Measurements from ENCODE around the gene LRCH3. TPM values are rescaled to one million over a fixed set of nuclear protein-coding genes. Genes with fewer than 3 reads are reported as not detected.
"Not testable (repeated sequence)": the region's sequence is repeated elsewhere in the genome, so short reads cannot be mapped to it uniquely, and the experiment has no call there.

Gene LRCH3
- total RNA-seq, 1 donor from 2014 or later: 56.4 TPM

GRCh38 chr3:197873329-197873728 is 82.3 kb downstream of the LRCH3 start:
- DNase-seq: no peak
- H3K27me3 Mint-ChIP-seq: no peaks in the 10 kb centered on the region
- no peak overlapping the region for H3K27ac Mint-ChIP-seq
- no peaks in the 10 kb centered on the region for H3K9me3 Mint-ChIP-seq
- H3K36me3 Mint-ChIP-seq (ENCODE audit: low read depth): peaks cover 45% of the 10 kb centered on the region
- H3K4me3 Mint-ChIP-seq: no peak overlapping the region
- intact Hi-C loops (cut with micrococcal nuclease): no loop called here
- H3K4me1 Mint-ChIP-seq: peaks cover 14% of the 10 kb centered on the region

- H3K27me3 Mint-ChIP-seq: no peaks in the 10 kb centered on the region
- no peaks in the 10 kb centered on the region for H3K9me3 Mint-ChIP-seq
- peaks cover 50% of the 10 kb centered on the region for H3K36me3 Mint-ChIP-seq (ENCODE audit: low read depth)
- H3K4me3 Mint-ChIP-seq: no peak overlapping the region
- intact Hi-C loops (cut with micrococcal nuclease): no loop called here
- no peak overlapping the region for H3K27ac Mint-ChIP-seq
- no peak for DNase-seq
- peaks cover 14% of the 10 kb centered on the region for H3K4me1 Mint-ChIP-seq
Observed at GRCh38 chr3:197874064-197874463, 83.0 kb downstream of the LRCH3 start.

DNA sequence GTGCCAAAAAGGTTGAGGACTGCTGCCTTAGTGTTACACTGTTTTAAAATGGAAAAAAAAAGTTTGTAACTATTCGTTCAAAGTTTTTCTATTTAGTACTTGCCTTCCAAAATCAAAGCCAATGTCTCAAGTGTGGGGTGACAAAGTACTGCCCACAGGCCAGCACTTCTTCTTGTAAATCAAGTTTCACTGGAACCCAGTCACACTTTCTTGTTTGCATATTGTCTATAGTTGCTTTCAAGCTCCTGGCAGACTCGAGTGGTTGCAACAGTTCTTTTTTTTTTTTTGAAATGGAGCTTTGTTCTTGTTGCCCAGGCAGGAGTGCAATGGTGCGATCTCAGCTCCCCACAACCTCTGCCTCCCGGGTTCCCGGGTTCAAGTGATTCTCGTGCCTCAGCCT is 83.6 kb downstream of the LRCH3 start:
- intact Hi-C loops (cut with micrococcal nuclease): no loop called here
- Mint-ChIP-seq H3K4me1 (peaks cover 14% of the 10 kb centered on the region), H3K27me3 (no peaks in the 10 kb centered on the region), H3K27ac (no peak overlapping the region), H3K36me3 (ENCODE audit: low read depth) (peaks cover 50% of the 10 kb centered on the region), H3K4me3 (no peak overlapping the region), H3K9me3 (no peaks in the 10 kb centered on the region)
- DNase-seq: no peak

DNA sequence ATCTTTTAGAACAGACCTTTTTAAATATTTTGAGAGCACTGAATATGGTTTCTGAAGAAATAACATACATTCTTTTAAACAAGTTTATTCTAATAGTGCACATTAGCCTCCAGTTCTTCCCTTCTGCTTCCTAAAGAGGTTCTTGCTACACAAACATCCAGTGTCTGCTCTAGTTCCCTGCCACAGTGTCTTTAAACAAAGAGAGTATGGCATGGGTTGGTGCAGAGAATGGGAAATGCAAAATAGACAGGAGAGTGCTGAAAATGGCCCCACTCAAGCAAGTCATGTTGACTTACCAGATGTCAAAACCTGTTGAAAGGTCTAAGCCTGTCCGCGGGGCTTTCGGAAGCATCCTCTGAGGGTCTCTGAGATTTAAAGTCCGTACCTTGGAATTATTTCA is 86.8 kb downstream of the LRCH3 start:
- Mint-ChIP-seq H3K4me3 (peak overlapping the region; percentile 64), H3K4me1 (peaks cover 18% of the 10 kb centered on the region), H3K27ac (peak overlapping the region; percentile 92), H3K9me3 (no peaks in the 10 kb centered on the region), H3K27me3 (no peaks in the 10 kb centered on the region), H3K36me3 (ENCODE audit: low read depth) (peaks cover 47% of the 10 kb centered on the region)
- intact Hi-C loops (cut with micrococcal nuclease): loop anchor here (1.0 to 2.0 kb wide), 3 partner anchors 19 to 30 kb away; no protein-coding TSS in a partner anchor
- no peak for DNase-seq

GRCh38 chr3:197878427-197878826 is 87.4 kb downstream of the LRCH3 start:
- H3K36me3 Mint-ChIP-seq (ENCODE audit: low read depth): peaks cover 46% of the 10 kb centered on the region
- H3K4me3 Mint-ChIP-seq: peak overlapping the region; percentile 64
- no peaks in the 10 kb centered on the region for H3K27me3 Mint-ChIP-seq
- peak overlapping the region; percentile 92 for H3K27ac Mint-ChIP-seq
- H3K9me3 Mint-ChIP-seq: no peaks in the 10 kb centered on the region
- intact Hi-C loops (cut with micrococcal nuclease): loop anchor here (1.0 to 2.0 kb wide), 3 partner anchors 20 to 30 kb away; no protein-coding TSS in a partner anchor
- DNase-seq: peak; percentile 83
- peaks cover 16% of the 10 kb centered on the region for H3K4me1 Mint-ChIP-seq

DNA sequence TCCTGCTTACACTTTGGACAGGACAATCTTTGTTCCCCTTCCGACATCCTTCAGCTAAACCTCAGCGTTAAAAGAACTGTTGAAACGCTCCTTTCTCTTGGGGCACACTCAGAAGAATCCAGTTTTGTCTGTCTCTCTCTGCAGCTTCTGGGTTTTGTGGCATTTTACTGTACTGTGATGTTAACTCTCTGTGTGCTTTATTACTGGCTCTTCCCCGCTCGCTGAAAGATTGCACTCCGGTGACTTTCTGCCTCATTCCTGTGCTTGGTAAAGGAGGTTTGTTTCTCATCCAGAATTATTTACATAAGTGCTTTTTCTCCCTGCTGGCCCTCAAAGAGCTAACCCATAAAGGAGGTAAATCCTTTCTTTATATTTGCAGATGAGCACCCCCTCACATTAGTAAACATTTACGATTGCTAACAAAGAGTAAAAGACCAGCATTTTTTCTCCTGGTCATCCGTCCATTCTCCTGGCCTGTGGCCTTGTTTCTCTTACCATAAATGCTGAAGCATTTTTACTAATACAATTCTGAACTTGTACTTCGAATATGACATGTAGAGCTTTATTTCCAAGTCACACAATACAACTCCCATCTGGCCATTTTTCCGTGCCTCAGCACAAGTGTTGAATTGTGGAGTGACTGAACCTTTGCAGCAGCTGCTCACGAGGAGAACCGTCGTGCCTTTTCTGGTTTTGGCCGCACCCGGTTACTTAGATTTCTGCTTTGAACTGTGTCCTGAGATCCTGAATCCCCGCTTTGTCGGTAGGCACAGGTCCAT is 89.6 kb downstream of the LRCH3 start:
- Mint-ChIP-seq H3K27ac (peak overlapping the region; percentile 3), H3K4me1 (peaks cover 16% of the 10 kb centered on the region), H3K4me3 (no peak overlapping the region), H3K36me3 (ENCODE audit: low read depth) (peaks cover 48% of the 10 kb centered on the region), H3K9me3 (no peaks in the 10 kb centered on the region), H3K27me3 (no peaks in the 10 kb centered on the region)
- intact Hi-C loops (cut with micrococcal nuclease): no loop called here
- no peak for DNase-seq

DNA sequence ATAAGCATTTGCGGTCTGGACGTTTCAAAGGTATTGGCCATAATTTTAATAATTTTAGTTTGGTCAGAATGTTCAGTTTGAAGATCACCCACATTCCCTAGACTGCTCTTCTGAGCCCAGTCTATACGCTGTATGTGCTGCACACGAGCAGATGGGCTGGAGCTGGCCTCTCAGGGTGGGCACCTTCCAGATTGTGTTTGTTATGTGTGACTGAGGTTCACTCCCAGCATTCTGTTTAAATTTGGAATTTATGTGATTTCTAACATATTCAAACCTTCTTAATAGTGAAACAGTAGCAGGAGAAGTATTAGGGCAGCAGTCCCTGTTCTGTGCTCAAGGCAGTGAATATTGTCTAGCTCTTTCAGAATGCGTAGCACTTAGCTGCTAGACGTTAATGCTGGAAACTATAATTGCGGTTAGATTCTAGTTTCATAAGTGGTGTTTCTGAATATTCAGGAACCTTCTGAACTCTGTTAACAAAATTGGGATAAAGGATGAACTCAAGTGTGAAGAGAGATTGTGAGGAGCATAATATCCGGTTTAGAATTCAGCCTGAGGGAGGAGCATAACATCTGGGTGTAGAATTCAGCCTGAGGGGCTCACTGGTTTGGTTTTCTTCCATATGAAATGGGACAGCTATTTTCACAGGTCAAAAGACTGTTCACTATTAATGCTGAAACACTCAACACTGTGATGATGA is 90.4 kb downstream of the LRCH3 start:
- intact Hi-C loops (cut with micrococcal nuclease): no loop called here
- H3K4me1 Mint-ChIP-seq: peaks cover 16% of the 10 kb centered on the region
- no peak for DNase-seq
- peak overlapping the region; percentile 59 for H3K27ac Mint-ChIP-seq
- no peaks in the 10 kb centered on the region for H3K27me3 Mint-ChIP-seq
- H3K36me3 Mint-ChIP-seq (ENCODE audit: low read depth): peaks cover 49% of the 10 kb centered on the region
- H3K9me3 Mint-ChIP-seq: no peaks in the 10 kb centered on the region
- H3K4me3 Mint-ChIP-seq: no peak overlapping the region

DNA sequence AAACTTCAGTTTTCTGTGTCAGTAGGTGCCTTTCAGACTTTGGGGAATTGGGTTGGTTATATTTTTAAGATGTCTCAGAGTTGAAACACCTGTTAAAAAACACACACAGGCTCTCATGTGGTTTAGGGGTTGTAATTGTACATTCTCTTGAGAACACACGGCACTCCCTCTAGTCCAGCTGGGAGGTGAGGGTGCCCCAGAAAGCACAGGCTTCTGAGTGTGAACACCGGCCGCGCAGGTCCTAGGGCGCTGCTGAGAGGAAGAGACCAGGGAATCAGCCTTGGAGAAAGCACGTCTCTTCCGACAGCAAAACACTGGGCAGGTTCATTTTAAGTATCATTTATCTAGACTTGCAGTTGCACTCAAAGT is 90.9 kb downstream of the LRCH3 start:
- DNase-seq: no peak
- Mint-ChIP-seq H3K9me3 (no peaks in the 10 kb centered on the region), H3K4me1 (peaks cover 16% of the 10 kb centered on the region), H3K27ac (no peak overlapping the region), H3K36me3 (ENCODE audit: low read depth) (peaks cover 47% of the 10 kb centered on the region), H3K4me3 (no peak overlapping the region), H3K27me3 (no peaks in the 10 kb centered on the region)
- intact Hi-C loops (cut with micrococcal nuclease): no loop called here

DNA sequence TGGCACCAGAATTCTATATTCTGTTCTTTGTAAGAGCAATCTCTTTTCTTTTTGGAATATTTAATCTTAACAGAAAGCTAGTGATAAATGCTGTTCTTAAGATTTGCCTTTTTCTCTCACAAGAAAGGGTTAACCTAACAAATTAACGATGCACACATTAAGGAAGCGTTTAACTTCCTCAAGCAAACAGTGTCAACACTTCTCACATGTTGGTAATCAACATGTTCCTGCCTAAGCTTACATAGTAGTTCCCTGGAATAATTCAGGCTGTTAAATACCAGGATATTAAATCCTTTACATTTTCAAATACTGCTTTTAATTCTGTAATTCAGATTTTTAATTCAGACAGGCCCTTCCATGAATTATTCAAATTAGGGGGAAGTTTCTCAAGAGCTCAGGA is 91.5 kb downstream of the LRCH3 start:
- DNase-seq: no peak
- Mint-ChIP-seq H3K27me3 (no peaks in the 10 kb centered on the region), H3K4me1 (peaks cover 16% of the 10 kb centered on the region), H3K4me3 (no peak overlapping the region), H3K36me3 (ENCODE audit: low read depth) (peaks cover 44% of the 10 kb centered on the region), H3K9me3 (no peaks in the 10 kb centered on the region), H3K27ac (no peak overlapping the region)
- intact Hi-C loops (cut with micrococcal nuclease): no loop called here

- DNase-seq: no peak
- H3K4me3 Mint-ChIP-seq: no peak overlapping the region
- H3K9me3 Mint-ChIP-seq: no peaks in the 10 kb centered on the region
- no peaks in the 10 kb centered on the region for H3K27me3 Mint-ChIP-seq
- H3K4me1 Mint-ChIP-seq: peaks cover 9% of the 10 kb centered on the region
- intact Hi-C loops (cut with micrococcal nuclease): no loop called here
- H3K36me3 Mint-ChIP-seq (ENCODE audit: low read depth): peaks cover 37% of the 10 kb centered on the region
- no peak overlapping the region for H3K27ac Mint-ChIP-seq
Observed at GRCh38 chr3:197883541-197883940, 92.5 kb downstream of the LRCH3 start.

DNA sequence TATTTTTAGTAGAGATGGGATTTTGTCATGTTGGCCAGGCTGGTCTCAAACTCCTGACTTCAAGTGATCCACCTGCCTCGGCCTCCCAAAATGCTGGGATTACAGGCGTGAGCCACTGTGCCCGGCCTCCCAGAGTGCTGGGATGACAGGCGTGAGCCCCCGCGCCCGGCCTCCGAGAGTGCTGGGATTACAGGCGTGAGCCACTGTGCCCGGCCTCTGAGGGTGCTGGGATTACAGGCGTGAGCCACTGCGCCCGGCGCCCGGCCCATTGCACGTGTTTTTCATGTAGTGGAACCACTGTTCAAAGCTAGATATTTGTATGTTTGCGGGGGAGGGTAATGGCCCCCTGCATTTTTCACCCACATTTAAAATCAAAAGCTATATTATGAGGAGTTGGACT is 93.3 kb downstream of the LRCH3 start:
- H3K4me1 Mint-ChIP-seq; intact Hi-C loops (cut with micrococcal nuclease); H3K27me3 Mint-ChIP-seq; H3K9me3 Mint-ChIP-seq; H3K27ac Mint-ChIP-seq; H3K4me3 Mint-ChIP-seq; DNase-seq: not testable (repeated sequence)
- H3K36me3 Mint-ChIP-seq (ENCODE audit: low read depth): peaks cover 36% of the 10 kb centered on the region

DNA sequence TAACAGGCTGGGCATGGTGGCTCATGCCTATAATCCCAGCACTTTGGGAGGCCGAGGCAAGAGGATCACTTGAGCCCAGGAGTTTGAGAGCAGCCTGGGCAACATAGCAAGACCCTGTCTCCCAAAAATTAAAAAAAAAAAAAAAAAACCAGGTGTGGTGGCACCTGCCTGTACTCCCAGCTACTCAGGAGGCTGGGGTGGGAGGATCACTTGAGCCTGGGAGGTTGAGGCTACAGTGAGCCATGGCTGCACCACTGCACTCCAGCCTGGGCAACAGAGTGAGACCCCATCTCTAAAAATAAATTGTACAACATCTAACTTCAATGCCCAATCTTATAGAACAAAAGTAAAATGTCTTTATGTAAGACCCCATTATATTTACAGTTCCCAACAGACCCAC is 95.0 kb downstream of the LRCH3 start:
- H3K4me1 Mint-ChIP-seq; H3K9me3 Mint-ChIP-seq; H3K27ac Mint-ChIP-seq; intact Hi-C loops (cut with micrococcal nuclease); H3K27me3 Mint-ChIP-seq; H3K4me3 Mint-ChIP-seq; DNase-seq: not testable (repeated sequence)
- peaks cover 28% of the 10 kb centered on the region for H3K36me3 Mint-ChIP-seq (ENCODE audit: low read depth)

DNA sequence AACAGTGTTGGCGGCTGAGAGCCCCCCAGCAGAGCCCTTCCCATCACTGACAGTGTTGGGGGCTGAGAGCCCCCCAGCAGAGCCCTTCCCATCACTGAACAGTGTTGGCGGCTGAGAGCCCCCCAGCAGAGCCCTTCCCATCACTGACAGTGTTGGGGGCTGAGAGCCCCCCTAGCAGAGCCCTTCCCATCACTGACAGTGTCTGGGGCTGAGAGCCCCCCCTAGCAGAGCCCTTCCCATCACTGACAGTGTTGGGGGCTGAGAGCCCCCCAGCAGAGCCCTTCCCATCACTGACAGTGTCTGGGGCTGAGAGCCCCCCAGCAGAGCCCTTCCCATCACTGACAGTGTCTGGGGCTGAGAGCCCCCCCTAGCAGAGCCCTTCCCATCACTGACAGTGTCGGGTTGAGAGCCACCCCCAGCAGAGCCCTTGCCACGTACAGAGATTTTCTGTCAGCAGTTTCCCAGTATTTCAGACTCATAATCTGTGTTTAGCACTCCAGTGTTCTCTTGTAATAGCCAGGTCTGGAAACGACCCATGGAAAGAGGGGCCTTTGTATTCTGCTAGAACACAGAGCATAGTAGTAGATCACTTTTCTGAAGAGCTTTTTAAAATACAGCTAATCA is 96.5 kb downstream of the LRCH3 start:
- H3K4me3 Mint-ChIP-seq; DNase-seq; H3K27me3 Mint-ChIP-seq; intact Hi-C loops (cut with micrococcal nuclease); H3K9me3 Mint-ChIP-seq; H3K27ac Mint-ChIP-seq; H3K4me1 Mint-ChIP-seq: not testable (repeated sequence)
- peaks cover 18% of the 10 kb centered on the region for H3K36me3 Mint-ChIP-seq (ENCODE audit: low read depth)

- intact Hi-C loops (cut with micrococcal nuclease): no loop called here
- H3K4me1 Mint-ChIP-seq: peaks cover 5% of the 10 kb centered on the region
- H3K27me3 Mint-ChIP-seq: no peaks in the 10 kb centered on the region
- no peaks in the 10 kb centered on the region for H3K9me3 Mint-ChIP-seq
- no peak overlapping the region for H3K27ac Mint-ChIP-seq
- DNase-seq: no peak
- H3K4me3 Mint-ChIP-seq: no peak overlapping the region
- peaks cover 13% of the 10 kb centered on the region for H3K36me3 Mint-ChIP-seq (ENCODE audit: low read depth)
Observed at GRCh38 chr3:197888511-197888910, 97.5 kb downstream of the LRCH3 start.

Measured in activated CD4-positive, alpha-beta T cell treated with anti-CD3 and anti-CD28 coated beads, Interleukin-2, amount 10 ng/mL, durations not matched to agents 24 days and 14 days (primary cell).